BE2C (cell line): Measurements from ENCODE around the gene VWF.

ENCODE experiments used
- DNase-seq: peaks from one replicate; pipeline ENCODE4 v3.0.0-alpha.2; 2020
- H3K27me3 ChIP-seq: fragments of 250-450 bp; sonication (Bioruptor Pico); 2 replicates; pipeline ENCODE4 v1.5.1; 2020; ENCODE audit warnings: mild to moderate bottlenecking
- H3K36me3 ChIP-seq: fragments of 250-450 bp; sonication (Bioruptor Pico); 2 replicates; pipeline ENCODE4 v1.5.1; 2020; ENCODE audit warnings: mild to moderate bottlenecking
- H3K4me1 ChIP-seq: fragments of 250-450 bp; sonication (Bioruptor Pico); 2 replicates; pipeline ENCODE4 v1.5.1; 2020
- H3K4me3 ChIP-seq: 2 replicates; pipeline ENCODE4 v1.5.1; 2011; ENCODE audit warnings: low read depth, low read length
- H3K9me3 ChIP-seq: fragments of 250-450 bp; sonication (Bioruptor Pico); 2 replicates; pipeline ENCODE4 v1.5.1; 2020
- TF ChIP-seq, protein P1 (sequence below): IDR thresholded peaks from 2 replicates; pipeline ENCODE4 v1.5.1; 2012; ENCODE audit warnings: mild to moderate bottlenecking, low read depth, low read length

Gene VWF

DNA sequence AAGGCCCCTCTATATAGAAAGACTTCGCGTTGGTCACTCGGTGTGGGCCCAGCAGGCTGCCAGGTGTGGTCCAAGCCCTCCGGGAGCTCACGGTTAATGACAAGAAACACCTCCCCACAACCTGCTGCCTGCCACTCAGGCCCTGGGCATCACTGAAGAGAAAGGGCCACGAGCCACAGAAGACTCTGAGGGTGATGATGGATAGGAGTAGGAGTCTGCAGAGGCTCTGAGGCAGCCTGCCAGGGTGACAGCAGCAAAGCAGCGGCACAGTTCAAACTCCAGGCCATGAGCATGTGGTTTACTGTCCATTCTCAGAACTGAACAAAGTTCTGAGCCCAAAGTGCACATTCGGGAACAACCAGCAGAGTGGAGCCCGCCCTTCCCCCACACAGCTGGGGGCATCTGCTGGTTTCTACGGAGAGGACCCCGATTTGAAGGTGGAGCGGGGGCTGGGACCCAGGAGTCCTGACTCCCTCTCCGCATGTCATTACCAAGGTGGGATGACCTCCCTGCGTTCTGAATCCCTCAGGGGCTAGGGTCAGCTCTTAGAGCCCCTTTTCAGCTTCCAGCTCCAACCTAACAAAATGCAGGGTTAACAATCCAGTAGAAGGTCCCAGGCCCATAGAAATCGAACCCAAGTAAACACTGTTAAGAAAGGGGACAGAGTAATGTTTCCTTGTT, 65.8 kb downstream of the VWF start:
- no peak for DNase-seq
- H3K4me3 ChIP-seq, result no peak overlapping the region
- peaks cover 15% of the 10 kb centered on the region; the same call in 1 of the 2 replicates for H3K4me1 ChIP-seq
- H3K9me3 ChIP-seq, result no peaks in the 10 kb centered on the region
- TF ChIP-seq, protein P1, sequence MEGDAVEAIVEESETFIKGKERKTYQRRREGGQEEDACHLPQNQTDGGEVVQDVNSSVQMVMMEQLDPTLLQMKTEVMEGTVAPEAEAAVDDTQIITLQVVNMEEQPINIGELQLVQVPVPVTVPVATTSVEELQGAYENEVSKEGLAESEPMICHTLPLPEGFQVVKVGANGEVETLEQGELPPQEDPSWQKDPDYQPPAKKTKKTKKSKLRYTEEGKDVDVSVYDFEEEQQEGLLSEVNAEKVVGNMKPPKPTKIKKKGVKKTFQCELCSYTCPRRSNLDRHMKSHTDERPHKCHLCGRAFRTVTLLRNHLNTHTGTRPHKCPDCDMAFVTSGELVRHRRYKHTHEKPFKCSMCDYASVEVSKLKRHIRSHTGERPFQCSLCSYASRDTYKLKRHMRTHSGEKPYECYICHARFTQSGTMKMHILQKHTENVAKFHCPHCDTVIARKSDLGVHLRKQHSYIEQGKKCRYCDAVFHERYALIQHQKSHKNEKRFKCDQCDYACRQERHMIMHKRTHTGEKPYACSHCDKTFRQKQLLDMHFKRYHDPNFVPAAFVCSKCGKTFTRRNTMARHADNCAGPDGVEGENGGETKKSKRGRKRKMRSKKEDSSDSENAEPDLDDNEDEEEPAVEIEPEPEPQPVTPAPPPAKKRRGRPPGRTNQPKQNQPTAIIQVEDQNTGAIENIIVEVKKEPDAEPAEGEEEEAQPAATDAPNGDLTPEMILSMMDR, result no peak
- H3K27me3 ChIP-seq, result no peaks in the 10 kb centered on the region
- no peaks in the 10 kb centered on the region for H3K36me3 ChIP-seq

GRCh38 chr12:6057700-6058099, 66.8 kb downstream of the VWF start:
- Histone ChIP-seq H3K36me3 (no peaks in the 10 kb centered on the region), H3K9me3 (no peaks in the 10 kb centered on the region), H3K4me1 (peaks cover 12% of the 10 kb centered on the region; the same call in 1 of the 2 replicates), H3K4me3 (no peak overlapping the region), H3K27me3 (no peaks in the 10 kb centered on the region)
- no peak for DNase-seq
- TF ChIP-seq, protein P1, result no peak

DNA sequence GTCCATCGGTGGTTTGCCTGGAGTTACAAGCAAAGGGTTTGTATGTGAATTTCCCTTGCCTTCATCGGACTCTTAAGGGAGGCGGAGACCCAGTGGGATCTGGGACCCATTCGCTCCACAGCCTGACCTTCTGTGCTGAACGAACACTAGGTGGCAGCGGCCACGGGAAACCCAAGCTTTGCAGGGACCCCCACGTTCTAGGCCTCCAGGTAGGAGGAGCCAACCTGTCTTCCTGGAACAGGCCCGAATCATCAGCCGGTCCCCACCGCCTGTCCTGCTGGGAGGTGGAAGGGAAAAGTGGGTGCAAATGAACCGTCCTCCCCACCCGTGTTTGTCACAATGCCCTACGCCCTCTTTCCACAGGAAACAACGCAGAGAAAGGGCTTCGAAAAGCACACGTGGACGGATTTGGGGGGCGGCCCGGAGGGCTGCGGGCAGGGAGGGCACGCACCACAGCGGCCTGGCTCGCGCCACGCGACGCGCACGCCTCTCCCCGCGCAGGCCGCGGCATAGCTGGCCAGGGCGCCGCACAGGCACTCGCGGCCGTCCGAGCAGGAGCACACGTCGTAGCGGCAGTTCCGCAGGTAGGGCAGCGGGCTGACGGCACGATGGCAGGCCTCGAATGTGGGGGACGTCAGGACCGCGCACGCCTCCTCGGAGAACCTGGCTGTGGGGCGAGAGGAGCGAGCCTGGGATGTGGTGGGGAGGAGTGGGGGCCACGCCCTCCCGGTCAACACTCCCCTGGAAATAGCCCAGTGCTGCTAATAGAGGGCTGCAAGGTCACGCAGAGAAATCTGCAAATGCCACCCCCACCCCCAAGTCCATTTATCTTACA, 67.8 kb downstream of the VWF start:
- Histone ChIP-seq H3K4me3 (no peak overlapping the region), H3K27me3 (no peaks in the 10 kb centered on the region), H3K36me3 (no peaks in the 10 kb centered on the region), H3K4me1 (peaks cover 9% of the 10 kb centered on the region; the same call in 1 of the 2 replicates), H3K9me3 (no peaks in the 10 kb centered on the region; the same call in 1 of the 2 replicates)
- TF ChIP-seq, protein P1, result peak; percentile 63
- peak; percentile 60 for DNase-seq

GRCh38 chr12:6053541-6053940, 70.9 kb downstream of the VWF start:
- TF ChIP-seq, protein P1, result no peak
- H3K36me3 ChIP-seq, result no peaks in the 10 kb centered on the region
- no peaks in the 10 kb centered on the region for H3K27me3 ChIP-seq
- no peak overlapping the region for H3K4me3 ChIP-seq
- no peaks in the 10 kb centered on the region for H3K4me1 ChIP-seq
- no peak for DNase-seq
- H3K9me3 ChIP-seq, result no peaks in the 10 kb centered on the region; the same call in 1 of the 2 replicates

GRCh38 chr12:6052940-6053329, 71.5 kb downstream of the VWF start:
- Histone ChIP-seq H3K4me1 (no peaks in the 10 kb centered on the region), H3K4me3 (no peak overlapping the region), H3K27me3 (no peaks in the 10 kb centered on the region), H3K36me3 (no peaks in the 10 kb centered on the region), H3K9me3 (no peaks in the 10 kb centered on the region; the same call in 1 of the 2 replicates)
- TF ChIP-seq, protein P1, result no peak
- no peak for DNase-seq
